Neural cell (in vitro differentiated cells): Measurements from ENCODE around the gene HUWE1. TPM values are rescaled to one million over a fixed set of nuclear protein-coding genes. Genes with fewer than 3 reads are reported as not detected.

Experiments used
- H2AFZ ChIP-seq: fragments of 200-600, 300-800 bp; sonication (generic), shearing (Covaris generic); 2 replicates; pipeline ENCODE4 v1.6.0; 2014; ENCODE audit warnings: low read depth, mild to moderate bottlenecking, antibody characterized with exemption, low read length, moderate library complexity
- H3F3A ChIP-seq: fragments of 200-600 bp; shearing (Covaris generic); 2 replicates; pipeline ENCODE4 v1.6.1; 2016; ENCODE audit warnings: mild to moderate bottlenecking, moderate library complexity, mixed read lengths, antibody characterized with exemption, low read length; ENCODE audit not compliant: insufficient read depth, poor library complexity, severe bottlenecking
- H3K27ac ChIP-seq: fragments of 200-600, 300-800 bp; sonication (generic), shearing (Covaris generic); 2 replicates; pipeline ENCODE4 v1.5.1; 2014; ENCODE audit warnings: mild to moderate bottlenecking, low read length, moderate library complexity
- H3K27me3 ChIP-seq: fragments of 300-800, 200-600 bp; sonication (generic), shearing (Covaris generic); 2 replicates; pipeline ENCODE4 v1.6.0; 2014; ENCODE audit warnings: mild to moderate bottlenecking, low read depth, low read length, moderate library complexity; ENCODE audit not compliant: insufficient read depth
- H3K36me3 ChIP-seq: fragments of 300-800, 200-600 bp; sonication (generic), shearing (Covaris generic); 2 replicates; pipeline ENCODE4 v1.5.1; 2014; ENCODE audit warnings: mild to moderate bottlenecking, antibody characterized with exemption, low read length, moderate library complexity; ENCODE audit not compliant: insufficient read depth
- H3K4me2 ChIP-seq: fragments of 300-800, 200-600 bp; sonication (generic), shearing (Covaris generic); 2 replicates; pipeline ENCODE4 v1.6.0; 2014; ENCODE audit warnings: mild to moderate bottlenecking, low read length
- H3K4me3 ChIP-seq: fragments of 300-800, 200-600 bp; sonication (generic), shearing (Covaris generic); 2 replicates; pipeline ENCODE4 v1.5.1; 2014; ENCODE audit warnings: mild to moderate bottlenecking, low read length, moderate library complexity
- H3K79me2 ChIP-seq: fragments of 200-600 bp; shearing (Covaris generic); replicated peaks from 2 replicates; pipeline ENCODE4 v1.6.0; 2014; ENCODE audit warnings: mild to moderate bottlenecking, low read length, moderate library complexity; ENCODE audit not compliant: insufficient read depth
- H3K9ac ChIP-seq: fragments of 300-800, 200-600 bp; sonication (generic), shearing (Covaris generic); 2 replicates; pipeline ENCODE4 v1.6.1; 2016; ENCODE audit warnings: mild to moderate bottlenecking, low read length, mixed read lengths
- H3K9me2 ChIP-seq: fragments of 200-600 bp; shearing (Covaris generic); 2 replicates; pipeline ENCODE4 v1.6.1; 2016; ENCODE audit warnings: mild to moderate bottlenecking, low read length, mixed read lengths; ENCODE audit not compliant: insufficient read depth
- H3K9me3 ChIP-seq: fragments of 200-600, 300-800 bp; sonication (generic), shearing (Covaris generic); 2 replicates; pipeline ENCODE4 v1.6.1; 2016; ENCODE audit warnings: mild to moderate bottlenecking, mixed run types, low read length, moderate library complexity, mixed read lengths
- H4K20me1 ChIP-seq: fragments of 200-600 bp; shearing (Covaris generic); 2 replicates; pipeline ENCODE4 v1.6.1; 2016; ENCODE audit warnings: mild to moderate bottlenecking, mixed run types; ENCODE audit not compliant: insufficient read depth
- EP300 ChIP-seq: fragments of 450-650 bp; conservative IDR thresholded peaks from 2 replicates; pipeline ENCODE4 v1.6.1; 2014; ENCODE audit warnings: antibody characterized with exemption, mild to moderate bottlenecking, moderate library complexity; ENCODE audit not compliant: poor library complexity, severe bottlenecking
- EZH2 ChIP-seq: fragments of 200-600, 300-800 bp; shearing (Covaris generic), sonication (generic); IDR thresholded peaks from 2 replicates; pipeline ENCODE4 v1.6.1; 2014; ENCODE audit warnings: antibody characterized with exemption, low read length, borderline replicate concordance, mild to moderate bottlenecking; ENCODE audit not compliant: insufficient read depth, poor library complexity, severe bottlenecking
- MXI1 ChIP-seq: fragments of 450-650 bp; conservative IDR thresholded peaks from 2 replicates; pipeline ENCODE4 v1.6.1; 2014; ENCODE audit warnings: antibody characterized with exemption, mild to moderate bottlenecking; ENCODE audit not compliant: poor library complexity, severe bottlenecking
- POLR2AphosphoS5 ChIP-seq: IDR thresholded peaks from 2 replicates; pipeline ENCODE4 v1.6.1; 2012
- RAD21 ChIP-seq: fragments of 450-650 bp; conservative IDR thresholded peaks from 2 replicates; pipeline ENCODE4 v1.6.1; 2014; ENCODE audit warnings: antibody characterized with exemption, mild to moderate bottlenecking, moderate library complexity
- SMC3 ChIP-seq: fragments of 450-650 bp; conservative IDR thresholded peaks from 2 replicates; pipeline ENCODE4 v1.6.1; 2014; ENCODE audit warnings: antibody characterized with exemption, mild to moderate bottlenecking, moderate library complexity; ENCODE audit not compliant: poor library complexity
- TAF1 ChIP-seq: IDR thresholded peaks from 2 replicates; pipeline ENCODE4 v1.6.1; 2012; ENCODE audit warnings: low read depth
- polyA plus RNA-seq: library from polyadenylated mRNA; depleted of rRNA; stranded (reverse); fragments of >200 nt; gene quantifications from 2 replicates; pipeline ENCODE4 v1.2.3, GENCODE V29; 2014
- TF ChIP-seq, protein P1 (sequence below): fragments of 450-650 bp; IDR thresholded peaks from 2 replicates; pipeline ENCODE4 v1.5.1; 2014; ENCODE audit warnings: antibody characterized with exemption, mild to moderate bottlenecking, moderate library complexity; ENCODE audit not compliant: poor library complexity, severe bottlenecking
- TF ChIP-seq, protein P2 (sequence below): IDR thresholded peaks from 2 replicates; pipeline ENCODE4 v1.6.1; 2012; ENCODE audit warnings: borderline replicate concordance

HUWE1 gene
- polyA plus RNA-seq, 1 donor from 2014 or later = 25.0 TPM

DNA sequence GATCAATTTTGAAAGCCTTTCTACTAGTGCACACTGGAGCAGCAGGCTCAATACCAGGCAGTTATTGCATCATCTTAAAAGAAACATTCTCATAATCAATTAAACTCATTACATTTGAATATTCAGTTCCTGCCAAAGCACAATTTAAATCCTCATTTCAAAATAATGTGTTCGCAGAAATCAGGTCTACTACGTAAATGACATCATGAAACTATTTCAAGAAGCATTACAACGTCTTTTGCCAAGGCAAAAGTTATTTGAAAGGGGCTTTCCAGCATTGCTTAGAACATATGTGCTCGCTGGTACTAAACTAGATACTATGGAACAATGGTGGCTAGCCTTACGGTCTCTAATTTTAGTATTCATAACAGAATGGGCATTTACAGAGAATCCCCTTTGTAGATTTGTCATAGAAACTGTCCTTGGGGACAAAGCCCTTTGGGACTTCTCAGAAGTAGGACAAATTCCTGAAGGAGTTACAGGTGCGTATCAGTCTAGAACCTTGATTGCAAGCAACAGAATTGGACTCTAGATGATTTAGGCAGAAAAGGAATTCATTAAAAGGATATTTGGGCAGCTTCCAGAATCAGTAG is 27.6 kb upstream of the HUWE1 start:
- Histone ChIP-seq H3K4me3 (no peak overlapping the region), H3K27me3 (no peaks in the 10 kb centered on the region), H3K79me2 (no peaks in the 10 kb centered on the region), H3K9me3 (no peaks in the 10 kb centered on the region), H2AFZ (no peak overlapping the region), H3K9ac (no peak overlapping the region), H4K20me1 (no peaks in the 10 kb centered on the region), H3F3A (no peaks in the 10 kb centered on the region), H3K4me2 (no peak overlapping the region), H3K36me3 (no peaks in the 10 kb centered on the region), H3K9me2 (no peaks in the 10 kb centered on the region), H3K27ac (no peak overlapping the region)
- TF ChIP-seq, protein P1, sequence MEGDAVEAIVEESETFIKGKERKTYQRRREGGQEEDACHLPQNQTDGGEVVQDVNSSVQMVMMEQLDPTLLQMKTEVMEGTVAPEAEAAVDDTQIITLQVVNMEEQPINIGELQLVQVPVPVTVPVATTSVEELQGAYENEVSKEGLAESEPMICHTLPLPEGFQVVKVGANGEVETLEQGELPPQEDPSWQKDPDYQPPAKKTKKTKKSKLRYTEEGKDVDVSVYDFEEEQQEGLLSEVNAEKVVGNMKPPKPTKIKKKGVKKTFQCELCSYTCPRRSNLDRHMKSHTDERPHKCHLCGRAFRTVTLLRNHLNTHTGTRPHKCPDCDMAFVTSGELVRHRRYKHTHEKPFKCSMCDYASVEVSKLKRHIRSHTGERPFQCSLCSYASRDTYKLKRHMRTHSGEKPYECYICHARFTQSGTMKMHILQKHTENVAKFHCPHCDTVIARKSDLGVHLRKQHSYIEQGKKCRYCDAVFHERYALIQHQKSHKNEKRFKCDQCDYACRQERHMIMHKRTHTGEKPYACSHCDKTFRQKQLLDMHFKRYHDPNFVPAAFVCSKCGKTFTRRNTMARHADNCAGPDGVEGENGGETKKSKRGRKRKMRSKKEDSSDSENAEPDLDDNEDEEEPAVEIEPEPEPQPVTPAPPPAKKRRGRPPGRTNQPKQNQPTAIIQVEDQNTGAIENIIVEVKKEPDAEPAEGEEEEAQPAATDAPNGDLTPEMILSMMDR = no peak
- TF ChIP-seq MXI1 (no peak), EZH2 (no peak), POLR2AphosphoS5 (no peak), EP300 (no peak), RAD21 (no peak)

DNA sequence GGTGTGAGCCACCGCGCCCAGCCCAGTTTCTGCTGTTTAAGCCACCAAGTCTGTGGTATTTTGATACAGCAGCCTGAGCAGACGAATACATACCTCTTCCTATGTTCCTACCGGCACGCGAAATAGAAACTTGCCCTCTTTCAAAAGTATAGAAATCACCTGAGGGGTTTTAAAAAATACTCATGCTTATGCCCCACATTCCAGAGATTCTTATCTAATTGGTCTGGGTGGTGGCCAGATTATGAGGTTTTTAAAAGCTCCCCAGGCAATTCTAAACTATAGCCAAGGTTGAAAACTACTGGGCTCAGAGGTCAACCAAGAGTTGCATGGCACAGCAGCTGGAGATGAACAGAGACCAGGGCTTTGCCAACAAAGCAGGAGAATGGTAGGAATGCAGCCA is 24.9 kb upstream of the HUWE1 start:
- Histone ChIP-seq H3K79me2 (no peaks in the 10 kb centered on the region), H2AFZ (no peak overlapping the region), H3K9me2 (no peaks in the 10 kb centered on the region), H3K27me3 (no peaks in the 10 kb centered on the region), H4K20me1 (no peaks in the 10 kb centered on the region), H3K4me2 (no peak overlapping the region), H3F3A (no peaks in the 10 kb centered on the region), H3K36me3 (no peaks in the 10 kb centered on the region), H3K27ac (no peak overlapping the region), H3K9me3 (no peaks in the 10 kb centered on the region), H3K9ac (no peak overlapping the region), H3K4me3 (no peak overlapping the region)
- TF ChIP-seq MXI1 (no peak), EP300 (no peak), EZH2 (no peak), TAF1 (no peak), SMC3 (no peak)
- TF ChIP-seq, protein P1 = no peak
- TF ChIP-seq, protein P2, sequence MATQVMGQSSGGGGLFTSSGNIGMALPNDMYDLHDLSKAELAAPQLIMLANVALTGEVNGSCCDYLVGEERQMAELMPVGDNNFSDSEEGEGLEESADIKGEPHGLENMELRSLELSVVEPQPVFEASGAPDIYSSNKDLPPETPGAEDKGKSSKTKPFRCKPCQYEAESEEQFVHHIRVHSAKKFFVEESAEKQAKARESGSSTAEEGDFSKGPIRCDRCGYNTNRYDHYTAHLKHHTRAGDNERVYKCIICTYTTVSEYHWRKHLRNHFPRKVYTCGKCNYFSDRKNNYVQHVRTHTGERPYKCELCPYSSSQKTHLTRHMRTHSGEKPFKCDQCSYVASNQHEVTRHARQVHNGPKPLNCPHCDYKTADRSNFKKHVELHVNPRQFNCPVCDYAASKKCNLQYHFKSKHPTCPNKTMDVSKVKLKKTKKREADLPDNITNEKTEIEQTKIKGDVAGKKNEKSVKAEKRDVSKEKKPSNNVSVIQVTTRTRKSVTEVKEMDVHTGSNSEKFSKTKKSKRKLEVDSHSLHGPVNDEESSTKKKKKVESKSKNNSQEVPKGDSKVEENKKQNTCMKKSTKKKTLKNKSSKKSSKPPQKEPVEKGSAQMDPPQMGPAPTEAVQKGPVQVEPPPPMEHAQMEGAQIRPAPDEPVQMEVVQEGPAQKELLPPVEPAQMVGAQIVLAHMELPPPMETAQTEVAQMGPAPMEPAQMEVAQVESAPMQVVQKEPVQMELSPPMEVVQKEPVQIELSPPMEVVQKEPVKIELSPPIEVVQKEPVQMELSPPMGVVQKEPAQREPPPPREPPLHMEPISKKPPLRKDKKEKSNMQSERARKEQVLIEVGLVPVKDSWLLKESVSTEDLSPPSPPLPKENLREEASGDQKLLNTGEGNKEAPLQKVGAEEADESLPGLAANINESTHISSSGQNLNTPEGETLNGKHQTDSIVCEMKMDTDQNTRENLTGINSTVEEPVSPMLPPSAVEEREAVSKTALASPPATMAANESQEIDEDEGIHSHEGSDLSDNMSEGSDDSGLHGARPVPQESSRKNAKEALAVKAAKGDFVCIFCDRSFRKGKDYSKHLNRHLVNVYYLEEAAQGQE = no peak
